Mucosa of descending colon (tissue), 3 donors: ENCODE results near the gene PLXND1. TPM values are rescaled to one million over a fixed set of nuclear protein-coding genes. Genes with fewer than 3 reads are reported as not detected.

ENCODE experiments used
- ATAC-seq: fragments of 200-7000 bp; cut with Tn5 transposase; one replicate; pipeline ENCODE4 v1.9.1; 2020; ENCODE audit warnings: mild to moderate bottlenecking, moderate library complexity
- DNase-seq, 3 donors: peaks; one replicate each; pipeline ENCODE4 v3.0.0-alpha.2; 2020
- H3K36me3 ChIP-seq: fragments of 200-600 bp; one replicate; pipeline ENCODE4 v1.8.0; 2021; ENCODE audit warnings: low read depth, mild to moderate bottlenecking
- H3K4me1 ChIP-seq: fragments of 200-600 bp; one replicate; pipeline ENCODE4 v1.8.0; 2021; ENCODE audit warnings: low read depth, mild to moderate bottlenecking
- H3K4me3 ChIP-seq: fragments of 200-600 bp; one replicate; pipeline ENCODE4 v1.8.0; 2021; ENCODE audit warnings: mild to moderate bottlenecking
- H3K9me3 ChIP-seq: fragments of 200-600 bp; one replicate; pipeline ENCODE4 v1.8.0; 2021; ENCODE audit warnings: mild to moderate bottlenecking
- CTCF ChIP-seq: fragments of 200-600 bp; IDR thresholded peaks from one replicate; pipeline ENCODE4 v1.8.0; 2022; ENCODE audit warnings: antibody characterized with exemption, mild to moderate bottlenecking
- intact Hi-C, 2 donors: fragments of 100-400 bp; cut with DNase I in 1 of 2; cut with micrococcal nuclease in 1 of 2; formaldehyde crosslinking; loops; one replicate each; pipeline versions ENCODE4 v1.11.0 to v1.11.1; 2022; cut with DNase I, micrococcal nuclease
- total RNA-seq, 3 donors: library from RNA; stranded (reverse); fragmentation: NEBNext Ultra II Directional in 2 of 3; extraction: Animal tissue kit (Norgen Biotek cat#: 25700) in 2 of 3; gene quantifications; one replicate each; pipeline versions ENCODE4 v1.2.1 to v1.2.4, GENCODE V29; 2021 to 2023
- donor health status: DM: no; HTN: no; CAD: no; lungs with moderate emphysema.
- donor health status: DM: no; HTN: no; CAD: no.
- donor health status: DM: no; HTN: yes; CAD: no.

PLXND1 gene
- total RNA-seq, 3 donors from 2014 or later = 26.8 to 57.1 (median 48.1) TPM

- Histone ChIP-seq H3K4me3 (no peak overlapping the region), H3K9me3 (no peaks in the 10 kb centered on the region), H3K36me3 (no peaks in the 10 kb centered on the region), H3K4me1 (peaks cover 13% of the 10 kb centered on the region)
- DNase-seq = peak in 1 of 3 donors; percentile 4
- intact Hi-C loops = no loop called here
- no peak for ATAC-seq
- TF ChIP-seq CTCF = no peak
Observed at GRCh38 chr3:129618186-129618820, 11.8 kb upstream of the PLXND1 start.

GRCh38 chr3:129617381-129618185 is 11.1 kb upstream of the PLXND1 start:
- Histone ChIP-seq H3K4me1 (peaks cover 6% of the 10 kb centered on the region), H3K36me3 (no peaks in the 10 kb centered on the region), H3K9me3 (no peaks in the 10 kb centered on the region), H3K4me3 (no peak overlapping the region)
- ATAC-seq = no peak
- intact Hi-C loops = no loop called here
- TF ChIP-seq CTCF = no peak
- peak in 2 of 3 donors; percentile 1 to 21 for DNase-seq

GRCh38 chr3:129616713-129617112 is 10.2 kb upstream of the PLXND1 start:
- TF ChIP-seq CTCF = no peak

GRCh38 chr3:129616291-129616690 is 9.8 kb upstream of the PLXND1 start:
- TF ChIP-seq CTCF = no peak
- DNase-seq = peak in 2 of 3 donors; percentile 13 to 26

More at GRCh38 chr3:129616713-129617112, 10.2 kb upstream of the PLXND1 start:
- Histone ChIP-seq H3K36me3 (no peaks in the 10 kb centered on the region), H3K4me3 (no peak overlapping the region), H3K9me3 (no peaks in the 10 kb centered on the region), H3K4me1 (no peaks in the 10 kb centered on the region)
- DNase-seq (peak in 2 of 3 donors; percentile 22 to 39), ATAC-seq (peak; percentile 32)
- intact Hi-C loops = no loop called here

GRCh38 chr3:129615751-129616281 is 9.3 kb upstream of the PLXND1 start:
- ATAC-seq = peak; percentile 52
- TF ChIP-seq CTCF = no peak
- H3K9me3 ChIP-seq = no peaks in the 10 kb centered on the region
- H3K4me3 ChIP-seq = no peak overlapping the region
- peak; percentile 34 to 53 (median 35) for DNase-seq
- H3K36me3 ChIP-seq = no peaks in the 10 kb centered on the region
- intact Hi-C loops = no loop called here
- H3K4me1 ChIP-seq = no peaks in the 10 kb centered on the region

More at GRCh38 chr3:129616291-129616690, 9.8 kb upstream of the PLXND1 start:
- Histone ChIP-seq H3K4me1 (no peaks in the 10 kb centered on the region), H3K4me3 (no peak overlapping the region), H3K9me3 (no peaks in the 10 kb centered on the region), H3K36me3 (no peaks in the 10 kb centered on the region)
- intact Hi-C loops = no loop called here
- no peak for ATAC-seq
